Hematopoietic multipotent progenitor cell (in vitro differentiated cells): ENCODE data around the gene PCNT. TPM values are rescaled to one million over a fixed set of nuclear protein-coding genes. Genes with fewer than 3 reads are reported as not detected.
"Not testable (repeated sequence)": the region's sequence is repeated elsewhere in the genome, so short reads cannot be mapped to it uniquely, and the experiment has no call there.

Experiments used
- DNase-seq, 3 donors: peaks; one replicate each; pipeline ENCODE4 v3.0.0-alpha.2; 2011 to 2015; ENCODE audit warnings: low read depth in 2 of 3, low spot score in 2 of 3
- total RNA-seq: library from RNA; depleted of rRNA; stranded (reverse); fragments of >200 nt; gene quantifications from one replicate; pipeline ENCODE4 v1.2.3, GENCODE V29; 2012

PCNT gene
- total RNA-seq, 1 donor, result 36.9 TPM

DNA sequence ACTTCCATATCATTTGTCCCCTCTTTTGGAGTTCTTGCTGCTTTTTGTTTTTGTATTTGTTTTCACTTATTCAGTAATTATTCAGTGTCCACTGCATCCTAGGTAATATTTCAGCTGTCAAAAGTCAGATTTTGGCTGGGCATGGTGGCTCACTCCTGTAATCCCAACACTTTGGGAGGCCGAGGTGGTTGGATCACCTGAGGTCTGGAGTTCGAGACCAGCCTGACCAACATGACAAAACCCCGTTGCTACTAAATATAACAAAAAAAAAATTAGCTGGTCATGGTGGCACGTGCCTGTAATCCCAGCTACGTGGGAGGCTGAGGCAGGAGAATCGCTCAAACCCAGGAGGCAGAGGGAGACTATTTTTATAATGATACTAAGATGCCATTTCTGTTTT lies 141.2 kb downstream of the PCNT start:
- not testable (repeated sequence) for DNase-seq

- no peak for DNase-seq
Observed at GRCh38 chr21:46465651-46466050, 141.7 kb downstream of the PCNT start.

GRCh38 chr21:46468108-46468774 lies 144.3 kb downstream of the PCNT start:
- DNase-seq, result no peak

GRCh38 chr21:46469275-46469674 lies 145.3 kb downstream of the PCNT start:
- DNase-seq, result no peak

GRCh38 chr21:46471514-46471913 lies 147.6 kb downstream of the PCNT start:
- DNase-seq, result no peak

- DNase-seq, result peak in 1 of 3 donors; percentile 63
Observed at GRCh38 chr21:46472246-46472645, 148.3 kb downstream of the PCNT start.

DNA sequence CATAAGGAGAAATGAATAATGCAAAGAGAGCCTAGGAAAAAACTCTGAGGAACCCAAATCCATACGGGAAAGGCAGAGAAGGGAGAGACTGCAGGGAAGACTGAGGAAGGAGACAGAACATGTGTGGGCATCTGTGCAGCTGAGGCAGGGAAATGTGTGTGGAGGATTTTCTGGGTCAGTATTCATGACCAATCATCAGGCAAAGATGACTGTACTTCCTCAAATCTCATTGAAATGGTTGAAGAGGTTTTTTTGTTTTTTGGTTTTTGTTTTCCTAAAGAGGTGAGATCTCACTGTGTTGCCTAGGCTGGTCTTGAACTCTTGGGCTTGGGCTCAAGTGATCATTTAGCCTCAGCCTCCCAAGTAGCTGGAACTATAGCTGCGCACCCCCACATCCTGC lies 150.4 kb downstream of the PCNT start:
- no peak for DNase-seq

GRCh38 chr21:46475296-46475695 lies 151.3 kb downstream of the PCNT start:
- no peak for DNase-seq

DNA sequence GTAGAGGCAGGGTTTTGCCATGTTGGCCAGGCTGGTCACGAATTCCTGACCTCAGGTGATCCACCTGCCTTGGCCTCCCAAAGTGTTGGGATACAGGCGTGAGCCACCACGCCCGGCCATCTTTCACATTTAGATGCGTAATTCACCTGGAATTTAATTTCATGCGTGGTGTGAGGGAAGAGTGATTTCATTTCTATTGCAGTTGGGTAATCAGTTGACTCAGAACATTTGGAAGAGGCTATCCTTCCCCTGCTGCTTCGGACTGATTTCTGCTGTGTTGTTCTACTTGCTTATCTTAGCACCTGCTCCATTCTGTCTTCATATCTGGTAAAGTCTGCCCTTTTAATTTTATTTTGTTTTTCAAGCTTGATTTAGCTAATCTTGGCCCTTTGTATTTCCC lies 153.8 kb downstream of the PCNT start:
- no peak for DNase-seq

DNA sequence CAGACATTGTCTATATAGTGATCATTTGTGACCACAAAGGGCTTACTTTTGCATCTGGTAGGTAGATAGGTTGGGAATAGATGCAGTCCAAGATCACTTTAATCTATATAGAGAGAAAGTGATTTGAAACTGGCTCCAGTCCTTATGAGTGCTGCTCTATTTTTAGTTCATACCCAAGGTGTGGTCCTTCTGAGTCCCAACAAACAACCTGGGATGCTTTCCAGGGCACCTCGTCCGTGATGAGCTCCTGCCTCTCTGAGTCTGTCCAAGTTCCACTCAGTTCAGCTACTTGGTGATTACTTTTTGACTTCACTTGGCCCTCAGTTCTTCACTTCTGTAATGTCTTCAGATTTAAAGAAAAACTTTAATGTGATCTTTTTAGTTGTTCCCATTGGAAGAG lies 155.0 kb downstream of the PCNT start:
- DNase-seq, result no peak

GRCh38 chr21:46480466-46480865 lies 156.5 kb downstream of the PCNT start:
- DNase-seq, result no peak

GRCh38 chr21:46482225-46482845 lies 158.4 kb downstream of the PCNT start:
- DNase-seq, result no peak

GRCh38 chr21:46482846-46483231 lies 158.9 kb downstream of the PCNT start:
- no peak for DNase-seq

DNA sequence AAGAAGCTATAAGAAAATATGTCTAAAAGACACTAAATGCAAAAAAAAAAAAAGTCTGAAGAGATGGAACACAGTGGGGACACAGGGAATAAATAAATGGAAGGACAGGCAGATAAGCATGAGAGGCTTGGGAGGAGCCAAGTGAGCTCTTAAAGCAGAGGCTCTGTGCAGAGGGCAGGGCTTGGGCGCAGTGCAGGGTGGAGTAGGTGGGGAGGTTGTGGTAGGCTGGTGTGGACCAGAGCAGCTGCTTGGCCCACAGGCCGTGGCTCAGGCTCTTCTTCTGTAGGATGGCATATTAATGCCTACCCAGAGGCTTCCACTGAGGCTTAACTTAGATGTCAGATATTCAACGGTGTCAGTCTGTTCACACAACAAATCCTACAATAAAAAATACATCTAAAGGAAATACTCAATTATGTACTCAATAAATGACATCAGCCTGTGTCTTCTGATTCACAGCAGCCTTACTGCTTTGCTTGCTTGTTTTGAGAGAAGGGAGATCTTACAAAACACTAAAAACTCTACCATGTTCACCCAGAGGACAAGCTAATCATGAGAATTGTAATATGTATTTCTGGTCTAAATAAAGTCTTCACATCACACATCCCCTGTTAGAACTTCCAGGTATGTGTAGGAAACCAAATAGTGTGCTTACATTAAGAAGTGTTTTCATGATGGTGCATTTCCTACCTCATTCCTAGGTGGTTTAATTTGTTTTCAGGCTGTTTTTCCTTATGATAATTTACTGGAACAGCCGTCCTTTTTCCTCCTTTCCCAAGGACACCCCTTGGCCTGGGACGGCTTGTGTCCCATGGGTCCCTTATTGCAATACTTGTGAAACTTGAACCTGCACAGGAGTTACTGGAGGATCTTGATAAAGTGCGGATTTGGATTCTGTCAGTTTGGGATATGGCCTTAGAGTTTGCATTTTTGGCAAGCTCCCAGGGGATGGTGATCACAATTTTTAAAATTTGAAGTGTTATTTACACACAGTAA lies 159.6 kb downstream of the PCNT start:
- DNase-seq, result no peak

DNA sequence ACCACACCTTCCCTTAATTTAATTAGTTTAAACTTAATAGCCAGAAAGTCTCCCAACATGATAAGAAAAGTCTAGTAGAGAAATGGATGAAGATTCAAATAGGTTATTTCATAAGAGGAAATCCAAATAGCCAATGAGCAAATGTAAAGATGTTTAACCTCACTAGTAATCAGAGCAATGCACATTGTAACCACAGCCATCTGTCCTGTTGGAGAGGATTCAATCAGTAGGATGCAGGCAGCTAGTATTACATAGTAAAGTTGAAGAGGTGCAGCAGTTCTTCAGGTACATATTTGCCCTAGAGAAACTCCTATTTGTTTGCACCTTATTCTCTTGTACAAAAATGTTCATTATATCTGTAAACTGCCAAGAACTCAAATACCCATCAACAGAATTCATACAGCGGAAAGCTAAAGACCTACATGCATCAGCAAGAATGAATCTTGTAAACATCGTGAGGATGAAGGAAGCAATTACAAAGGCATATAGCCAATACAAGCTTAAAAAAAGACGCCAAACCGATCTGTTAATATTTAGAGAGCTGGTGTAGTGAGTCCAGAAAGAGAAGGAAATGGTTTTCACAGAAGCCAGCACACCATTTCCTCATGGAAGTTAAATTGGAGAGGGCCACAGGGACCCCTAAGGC lies 162.6 kb downstream of the PCNT start:
- peak in 2 of 3 donors; percentile 50 to 80 for DNase-seq

GRCh38 chr21:46489162-46489663 lies 165.3 kb downstream of the PCNT start:
- DNase-seq, result no peak

DNA sequence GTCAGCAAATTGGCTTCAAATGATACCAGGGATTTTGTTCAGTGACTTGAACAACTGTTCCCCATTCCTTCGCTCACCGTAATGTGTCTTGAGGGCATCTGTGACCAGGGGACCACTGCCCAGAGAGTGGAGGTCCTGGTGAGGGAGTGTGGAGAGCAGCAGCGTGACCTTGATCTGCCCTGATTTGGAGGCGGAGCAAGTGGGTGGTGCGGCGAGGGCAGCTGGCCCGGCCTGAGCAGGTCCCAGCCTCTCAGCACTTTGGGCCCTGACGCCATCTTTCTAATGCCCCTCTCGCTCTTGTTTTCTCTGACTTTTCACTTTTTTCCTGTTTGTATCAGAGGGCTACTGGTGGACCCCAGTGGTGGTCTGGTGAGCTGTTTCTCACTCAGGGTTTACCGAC lies 165.8 kb downstream of the PCNT start:
- no peak for DNase-seq

GRCh38 chr21:46491553-46491952 lies 167.6 kb downstream of the PCNT start:
- no peak for DNase-seq

GRCh38 chr21:46492851-46493250 lies 168.9 kb downstream of the PCNT start:
- DNase-seq, result no peak

DNA sequence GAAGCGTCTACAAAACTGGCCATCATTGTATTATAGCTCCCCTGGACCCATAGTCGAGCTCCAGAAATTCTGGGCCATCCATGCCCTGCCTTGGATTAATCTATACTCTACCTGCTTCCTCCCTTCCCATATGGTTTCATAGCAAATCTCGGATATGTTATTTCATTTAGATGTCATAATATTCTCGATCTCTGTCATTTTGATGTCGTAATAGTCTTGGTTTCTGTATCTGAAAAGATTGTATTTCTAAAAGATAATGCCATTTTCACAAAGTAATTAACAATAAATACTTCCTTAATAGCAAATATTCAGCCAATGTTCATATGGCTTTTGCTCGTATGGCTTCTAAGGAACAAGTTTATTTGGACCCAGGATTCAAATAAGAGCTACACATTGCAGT lies 169.9 kb downstream of the PCNT start:
- DNase-seq, result no peak
